Thyroid gland (tissue), 4 donors: ENCODE measurements around the gene EIF2S2. TPM values are rescaled to one million over a fixed set of nuclear protein-coding genes. Genes with fewer than 3 reads are reported as not detected.

Source experiments
- DNase-seq, 2 donors: peaks; one replicate each; pipeline ENCODE4 v3.0.0-alpha.2; 2019
- H3K27ac ChIP-seq, 3 donors: fragments of 200-600 bp; sonication (generic); 1 replicate in 2 of 3; 2 replicates in 1 of 3; pipeline ENCODE4 v1.5.1; 2016 to 2019; ENCODE audit warnings: mild to moderate bottlenecking in 1 of 3, moderate library complexity in 1 of 3
- H3K27me3 ChIP-seq: fragments of 200-600 bp; sonication (generic); one replicate; pipeline ENCODE4 v1.5.1; 2019
- H3K36me3 ChIP-seq, 2 donors: fragments of 200-600 bp; sonication (generic); one replicate each; pipeline ENCODE4 v1.5.1; 2016 to 2019
- H3K4me1 ChIP-seq, 2 donors: fragments of 200-600 bp; sonication (generic); one replicate each; pipeline ENCODE4 v1.5.1; 2017 to 2019
- H3K4me3 ChIP-seq, 3 donors: fragments of 200-600 bp; sonication (generic); replicated peaks in 1 of 3; 1 replicate in 2 of 3; 2 replicates in 1 of 3; pipeline ENCODE4 v1.5.1; 2016; ENCODE audit warnings: mild to moderate bottlenecking in 1 of 3
- H3K9me3 ChIP-seq: fragments of 200-600 bp; sonication (generic); one replicate; pipeline ENCODE4 v1.5.1; 2017
- POLR2A ChIP-seq, 2 donors: fragments of 450-650 bp; IDR thresholded peaks; one replicate each; pipeline ENCODE4 v1.6.1; 2017; ENCODE audit warnings: antibody characterized with exemption in 2 of 2, mild to moderate bottlenecking in 2 of 2, moderate library complexity in 1 of 2
- WGBS, 2 donors: methylation state at CpG; one replicate each; pipeline ENCODE4 v1.1.5; 2017; 5-methylcytosine and 5-hydroxymethylcytosine counted together
- intact Hi-C: fragments of 100-400 bp; cut with DNase I; formaldehyde crosslinking; loops from one replicate; pipeline ENCODE4 v1.15.1; 2023
- microRNA-seq: library from miRNA; unstranded; fragments of <30 nt; microRNA quantifications from one replicate; pipeline ENCODE4, GENCODE V29; 2016
- small RNA-seq: library from RNA; depleted of rRNA; stranded (forward); fragments of <200 nt; gene quantifications from one replicate; pipeline ENCODE3, GENCODE V24; 2016
- total RNA-seq, 4 donors: library from RNA; depleted of rRNA; stranded (reverse); fragments of >200 nt; gene quantifications; one replicate each; pipeline ENCODE4 v1.2.3, GENCODE V29; 2016
- TF ChIP-seq, protein P1 (sequence below), 6 experiments: fragments of 200-600 bp in 3 of 6; fragments of 450-650 bp in 3 of 6; sonication (generic) in 3 of 6; IDR thresholded peaks; one replicate each; pipeline ENCODE4 v1.5.1; 2016 to 2019; ENCODE audit warnings: antibody characterized with exemption in 6 of 6, mild to moderate bottlenecking in 2 of 6, inconsistent platforms in 1 of 6, moderate library complexity in 1 of 6

EIF2S2 gene
- total RNA-seq, 4 donors from 2014 or later = 34.1 to 50.5 (median 42.6) TPM

DNA sequence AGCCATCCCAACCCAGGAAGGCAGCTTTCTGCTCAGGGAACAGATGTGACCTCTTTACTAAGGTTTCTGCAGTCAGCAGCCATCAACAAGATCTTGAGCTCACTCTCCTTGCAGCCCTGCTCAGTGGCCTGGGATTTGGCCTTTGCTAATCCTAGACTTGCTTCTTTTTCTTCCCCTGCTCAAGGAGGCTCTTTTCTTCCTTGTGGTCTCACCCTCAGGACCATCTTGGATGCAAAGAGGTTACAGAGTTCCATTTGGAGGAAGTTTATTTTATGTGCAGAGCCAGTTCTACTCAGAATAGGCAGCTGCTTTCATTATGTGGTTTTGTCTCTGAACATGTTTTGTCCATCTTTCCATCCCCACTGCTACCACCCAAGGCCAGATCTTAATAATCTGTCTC lies 69.0 kb downstream of the EIF2S2 start:
- H3K4me3 ChIP-seq = no peak overlapping the region
- TF ChIP-seq POLR2A (IDR thresholded peaks at IDR 0.05) = no peak
- TF ChIP-seq, protein P1, sequence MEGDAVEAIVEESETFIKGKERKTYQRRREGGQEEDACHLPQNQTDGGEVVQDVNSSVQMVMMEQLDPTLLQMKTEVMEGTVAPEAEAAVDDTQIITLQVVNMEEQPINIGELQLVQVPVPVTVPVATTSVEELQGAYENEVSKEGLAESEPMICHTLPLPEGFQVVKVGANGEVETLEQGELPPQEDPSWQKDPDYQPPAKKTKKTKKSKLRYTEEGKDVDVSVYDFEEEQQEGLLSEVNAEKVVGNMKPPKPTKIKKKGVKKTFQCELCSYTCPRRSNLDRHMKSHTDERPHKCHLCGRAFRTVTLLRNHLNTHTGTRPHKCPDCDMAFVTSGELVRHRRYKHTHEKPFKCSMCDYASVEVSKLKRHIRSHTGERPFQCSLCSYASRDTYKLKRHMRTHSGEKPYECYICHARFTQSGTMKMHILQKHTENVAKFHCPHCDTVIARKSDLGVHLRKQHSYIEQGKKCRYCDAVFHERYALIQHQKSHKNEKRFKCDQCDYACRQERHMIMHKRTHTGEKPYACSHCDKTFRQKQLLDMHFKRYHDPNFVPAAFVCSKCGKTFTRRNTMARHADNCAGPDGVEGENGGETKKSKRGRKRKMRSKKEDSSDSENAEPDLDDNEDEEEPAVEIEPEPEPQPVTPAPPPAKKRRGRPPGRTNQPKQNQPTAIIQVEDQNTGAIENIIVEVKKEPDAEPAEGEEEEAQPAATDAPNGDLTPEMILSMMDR (IDR thresholded peaks at IDR 0.05) = no peak
- intact Hi-C loops = no loop called here
- DNase-seq = no peak
- no peaks in the 10 kb centered on the region for H3K27me3 ChIP-seq
- no peaks in the 10 kb centered on the region for H3K36me3 ChIP-seq
- H3K9me3 ChIP-seq = no peaks in the 10 kb centered on the region
- H3K27ac ChIP-seq = no peak overlapping the region
- peaks cover 34 to 55% of the 10 kb centered on the region in 2 donors for H3K4me1 ChIP-seq

DNA sequence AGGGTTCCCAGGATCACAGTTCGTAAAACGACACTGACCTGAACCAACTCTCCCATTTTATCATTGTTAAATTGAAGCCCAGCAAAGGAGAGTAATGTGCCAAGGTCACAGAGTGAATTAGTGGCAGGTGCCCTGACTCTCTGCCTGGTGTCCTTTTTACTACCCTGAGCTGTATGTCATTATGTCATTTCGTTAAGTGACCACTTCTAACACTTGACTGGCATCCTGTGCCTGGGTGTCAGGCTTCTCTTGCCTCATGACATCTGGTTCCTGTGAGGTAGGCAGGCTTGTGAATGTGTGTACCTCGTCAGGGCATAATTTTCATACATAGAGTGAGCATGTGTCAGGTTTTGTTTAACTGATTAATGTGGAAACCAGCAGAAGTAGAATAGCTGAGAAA lies 69.8 kb downstream of the EIF2S2 start:
- intact Hi-C loops = no loop called here
- TF ChIP-seq POLR2A (IDR thresholded peaks at IDR 0.05) = no peak
- TF ChIP-seq, protein P1 (IDR thresholded peaks at IDR 0.05) = no peak
- H3K4me3 ChIP-seq = no peak overlapping the region
- peak overlapping the region in 1 of 3 donors; percentile 30 for H3K27ac ChIP-seq
- no peaks in the 10 kb centered on the region for H3K27me3 ChIP-seq
- no peaks in the 10 kb centered on the region for H3K36me3 ChIP-seq
- H3K9me3 ChIP-seq = no peaks in the 10 kb centered on the region
- DNase-seq = no peak
- peaks cover 38 to 56% of the 10 kb centered on the region in 2 donors for H3K4me1 ChIP-seq
- 84 to 87% methylated on average over 4 of the region's 4 CpGs for WGBS, 2 donors

- DNase-seq = no peak
- Histone ChIP-seq H3K4me1 (peaks cover 45 to 59% of the 10 kb centered on the region in 2 donors), H3K27ac (no peak overlapping the region), H3K9me3 (no peaks in the 10 kb centered on the region), H3K27me3 (no peaks in the 10 kb centered on the region), H3K4me3 (no peak overlapping the region), H3K36me3 (no peaks in the 10 kb centered on the region)
- no peak for TF ChIP-seq POLR2A (IDR thresholded peaks at IDR 0.05)
- TF ChIP-seq, protein P1 (IDR thresholded peaks at IDR 0.05) = no peak
- intact Hi-C loops = no loop called here
- 88 to 92% methylated on average over 4 of the region's 4 CpGs for WGBS, 2 donors
Measured at GRCh38 chr20:34041226-34041625, 70.8 kb downstream of the EIF2S2 start.

DNA sequence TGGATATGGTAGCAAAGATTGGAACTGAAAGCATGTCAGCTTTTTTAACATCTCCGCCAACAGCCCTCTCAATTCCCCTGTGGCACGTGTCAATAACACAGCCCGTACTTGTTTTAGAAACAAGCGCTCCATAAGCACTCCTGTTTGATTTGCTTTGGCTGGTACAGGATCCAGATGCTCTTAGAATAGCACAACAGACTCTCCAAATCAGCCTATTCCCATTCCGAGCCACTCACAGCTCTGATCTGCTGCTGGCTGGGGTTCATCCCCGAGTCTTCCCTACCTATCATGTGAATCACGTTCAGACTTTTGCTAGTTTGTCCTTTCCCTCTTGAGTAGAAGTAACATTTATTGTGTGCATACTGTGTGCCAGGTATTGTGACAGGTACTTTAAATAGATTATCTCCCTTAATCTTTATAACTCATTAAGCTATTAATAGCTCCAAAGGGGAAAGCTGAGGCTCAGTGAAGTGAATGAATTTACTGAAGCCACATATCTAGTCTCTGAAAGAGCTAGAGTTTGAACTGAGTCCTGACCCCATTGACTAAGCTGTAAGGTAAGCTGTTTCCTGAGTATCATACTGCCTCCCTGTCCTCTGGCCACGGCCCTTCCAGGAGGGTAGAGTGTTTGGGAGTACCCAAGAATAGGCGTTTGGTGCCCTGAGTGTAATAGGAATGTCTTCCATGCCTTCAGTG lies 71.6 kb downstream of the EIF2S2 start:
- Histone ChIP-seq H3K4me3 (no peak overlapping the region), H3K4me1 (peaks cover 41 to 51% of the 10 kb centered on the region in 2 donors), H3K27ac (no peak overlapping the region), H3K27me3 (no peaks in the 10 kb centered on the region), H3K36me3 (no peaks in the 10 kb centered on the region), H3K9me3 (no peaks in the 10 kb centered on the region)
- intact Hi-C loops = no loop called here
- TF ChIP-seq, protein P1 (IDR thresholded peaks at IDR 0.05) = no peak
- TF ChIP-seq POLR2A (IDR thresholded peaks at IDR 0.05) = no peak
- WGBS, 2 donors = 44 to 54% methylated on average over 9 of the region's 9 CpGs
- peak; percentile 35 to 47 for DNase-seq

Small RNA genes lying within 50 kb of the gene (microRNA-seq; reads per million reads assigned to microRNA genes)
- gene MIR4755 = not detected

Small RNA genes lying within 50 kb of the gene (small RNA-seq; reads per million reads assigned to genes)
- not detected for gene MIR4755

Other genes with a start within 250 kb of the EIF2S2 start
- 100 to 1,000 TPM; 124 to 208 (median 151) TPM for gene RALY, start 118.3 kb downstream of the EIF2S2 start, total RNA-seq
- not detected for gene ASIP, start 129.2 kb upstream of the EIF2S2 start, total RNA-seq
- gene AHCY, start 191.1 kb upstream of the EIF2S2 start, total RNA-seq = 100 to 1,000 TPM; 109 to 138 (median 124) TPM